Cardiac septum (tissue), 1 donor: Measurements from ENCODE around the gene LTK. TPM values are rescaled to one million over a fixed set of nuclear protein-coding genes. Genes with fewer than 3 reads are reported as not detected.

Source experiments
- DNase-seq: peaks from one replicate; pipeline ENCODE4 v3.0.0-alpha.2; 2020; ENCODE audit warnings: low spot score
- intact Hi-C: fragments of 100-400 bp; cut with DNase I; formaldehyde crosslinking; loops from one replicate; pipeline ENCODE4 v1.14.0; 2022
- total RNA-seq: library from RNA; stranded (reverse); fragmentation: NEBNext Ultra II Directional; extraction: Animal tissue kit (Norgen Biotek cat#: 25700); gene quantifications from one replicate; pipeline ENCODE4 v1.2.1, GENCODE V29; 2021
- donor health status: DM: no; HTN: no; CAD: no.

Gene LTK
- total RNA-seq, 1 donor from 2014 or later, result 0.65 TPM

GRCh38 chr15:41501931-41502794, 11.5 kb downstream of the LTK start:
- no peak for DNase-seq
- intact Hi-C loops, result no loop called here

GRCh38 chr15:41501191-41501917, 12.3 kb downstream of the LTK start:
- intact Hi-C loops, result no loop called here
- no peak for DNase-seq

GRCh38 chr15:41499109-41499851, 14.3 kb downstream of the LTK start:
- DNase-seq, result no peak
- intact Hi-C loops, result no loop called here

GRCh38 chr15:41498657-41499056, 15.0 kb downstream of the LTK start:
- DNase-seq, result no peak
- intact Hi-C loops, result no loop called here

- DNase-seq, result no peak
- intact Hi-C loops, result no loop called here
Observed at GRCh38 chr15:41495736-41496599, 17.7 kb downstream of the LTK start.

- no peak for DNase-seq
- intact Hi-C loops, result no loop called here
Observed at GRCh38 chr15:41494922-41495735, 18.5 kb downstream of the LTK start.

- intact Hi-C loops, result no loop called here
- no peak for DNase-seq
Observed at GRCh38 chr15:41494190-41494921, 19.3 kb downstream of the LTK start.

- intact Hi-C loops, result no loop called here
- no peak for DNase-seq
Observed at GRCh38 chr15:41493902-41494189, 19.8 kb downstream of the LTK start.

- intact Hi-C loops, result no loop called here
- no peak for DNase-seq
Observed at GRCh38 chr15:41493205-41493901, 20.3 kb downstream of the LTK start, which contains the start of gene ITPKA. ITPKA (plus strand) TSS chr15:41493874; CDS start chr15:41493928, 54 bp downstream.

GRCh38 chr15:41492597-41493204, 20.9 kb downstream of the LTK start:
- no peak for DNase-seq
- intact Hi-C loops, result no loop called here

- intact Hi-C loops, result no loop called here
- DNase-seq, result no peak
Observed at GRCh38 chr15:41491889-41492288, 21.7 kb downstream of the LTK start.

- no peak for DNase-seq
- intact Hi-C loops, result no loop called here
Observed at GRCh38 chr15:41490355-41490754, 23.3 kb downstream of the LTK start.

GRCh38 chr15:41489641-41490040, 24.0 kb downstream of the LTK start:
- intact Hi-C loops, result no loop called here
- DNase-seq, result no peak

GRCh38 chr15:41487802-41488201, 25.8 kb downstream of the LTK start:
- intact Hi-C loops, result no loop called here
- DNase-seq, result no peak

GRCh38 chr15:41487381-41487780, 26.2 kb downstream of the LTK start:
- no peak for DNase-seq
- intact Hi-C loops, result no loop called here

- intact Hi-C loops, result no loop called here
- no peak for DNase-seq
Observed at GRCh38 chr15:41486286-41486685, 27.3 kb downstream of the LTK start.
